NCI-H460 (cell line): ENCODE results near the gene SLIT3. TPM values are rescaled to one million over a fixed set of nuclear protein-coding genes. Genes with fewer than 3 reads are reported as not detected.
A peak's percentile ranks its signal among the peaks of the same experiment; 100 is the strongest.

ENCODE experiments used
- DNase-seq: peaks from one replicate; pipeline ENCODE4 v3.0.0-alpha.2; 2016; ENCODE audit warnings: low read depth; ENCODE audit errors: extremely low read depth
- polyA plus RNA-seq: library from polyadenylated mRNA; depleted of rRNA; stranded (reverse); fragments of >200 nt; gene quantifications from 2 replicates; pipeline ENCODE4 v1.2.3, GENCODE V29; 2014; cell fraction: nucleus; rRNA removed
- total RNA-seq: library from RNA; depleted of rRNA; stranded (reverse); fragments of >200 nt; shearing (Covaris generic); gene quantifications from 2 replicates; pipeline ENCODE4 v1.2.3, GENCODE V29; 2014; rRNA removed

SLIT3 gene
- not detected in 2 replicates for total RNA-seq
- polyA plus RNA-seq, result not detected in 2 replicates

GRCh38 chr5:169300468-169301385 is at the start of gene SLIT3:
Gene SLIT3, minus strand, starts transcription at chr5:169301139. Its CDS starts 430 bp downstream, at chr5:169300709.
- DNase-seq, result no peak

DNA sequence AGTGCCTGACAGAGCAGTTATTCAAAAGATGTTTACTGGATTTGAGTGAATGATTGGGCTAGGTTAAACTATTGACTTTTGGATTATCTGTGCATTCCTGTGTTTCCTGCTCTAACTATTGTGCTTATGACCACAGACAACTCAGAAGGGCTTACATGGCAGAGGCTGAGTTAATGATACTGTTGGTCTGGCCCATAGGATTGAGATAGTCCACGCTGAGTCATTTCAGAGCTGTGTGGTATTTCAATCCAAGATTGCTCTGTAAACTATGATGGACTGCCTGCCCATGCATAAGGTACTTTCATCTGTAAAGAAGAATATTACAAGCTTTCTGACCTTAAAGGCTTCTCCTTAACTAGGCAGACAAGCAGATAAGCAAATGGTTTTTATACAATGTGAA is 49.1 kb upstream of the SLIT3 start:
- no peak for DNase-seq

- DNase-seq, result no peak
Measured at GRCh38 chr5:169347786-169348185, 46.8 kb upstream of the SLIT3 start.

DNA sequence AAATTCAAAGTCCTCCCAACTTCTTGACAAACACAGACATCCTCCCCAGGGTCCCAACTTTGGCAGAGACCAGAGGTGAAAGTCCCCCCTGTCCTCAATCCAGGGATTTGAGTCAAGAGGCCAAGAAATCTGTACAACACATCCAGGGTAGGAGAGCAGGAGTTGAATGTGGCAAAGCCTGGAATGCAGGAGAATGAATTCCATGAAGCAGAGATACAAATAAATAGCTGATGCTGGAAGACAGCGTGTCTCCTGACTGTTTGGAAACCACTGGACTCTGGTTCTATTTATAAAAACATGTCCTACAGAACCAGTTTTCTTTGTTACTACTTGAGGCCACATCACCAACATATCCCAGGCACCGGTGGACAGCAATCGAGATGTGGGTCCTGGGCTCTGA is 43.7 kb upstream of the SLIT3 start:
- DNase-seq, result no peak

- no peak for DNase-seq
Measured at GRCh38 chr5:169343766-169344165, 42.8 kb upstream of the SLIT3 start.

DNA sequence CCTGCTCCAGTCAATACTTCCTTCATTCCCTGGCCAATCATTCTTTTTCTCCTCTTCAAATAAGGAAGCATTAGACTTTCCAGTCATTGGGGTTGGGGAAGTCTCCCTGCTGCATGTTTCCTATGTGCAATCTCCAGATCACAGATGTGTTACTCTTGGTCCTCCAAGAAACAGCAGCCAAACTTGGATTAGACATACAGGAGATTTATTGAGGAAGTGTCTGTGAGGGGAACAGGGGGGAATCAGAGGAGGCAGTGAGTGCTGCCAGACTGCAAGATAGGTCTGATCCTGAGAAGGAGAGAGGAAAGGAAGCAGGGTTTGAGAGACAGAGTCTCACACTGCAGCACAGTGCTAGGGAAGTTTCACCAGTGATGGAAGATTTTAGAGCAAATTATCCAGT is 40.6 kb upstream of the SLIT3 start:
- no peak for DNase-seq

DNA sequence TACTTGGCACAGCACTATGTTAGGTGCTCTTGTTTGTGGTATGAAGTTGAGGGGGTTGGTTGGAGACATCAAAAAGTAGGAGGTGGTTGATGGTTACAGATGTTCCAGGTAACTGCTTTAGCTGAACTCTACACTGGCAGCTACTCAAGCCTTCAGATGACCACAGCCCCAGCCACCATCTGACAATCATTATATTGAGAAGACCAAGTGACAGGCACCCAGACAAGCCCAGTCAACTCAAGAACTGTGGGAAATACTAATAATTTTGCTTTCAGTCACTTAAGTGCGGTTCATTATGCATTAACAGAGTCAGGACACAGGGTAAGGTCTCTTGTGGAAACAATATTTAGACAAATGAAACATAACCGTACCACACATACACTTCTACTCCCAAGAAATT is 38.9 kb upstream of the SLIT3 start:
- no peak for DNase-seq

GRCh38 chr5:169336242-169336641 is 35.3 kb upstream of the SLIT3 start:
- no peak for DNase-seq

DNA sequence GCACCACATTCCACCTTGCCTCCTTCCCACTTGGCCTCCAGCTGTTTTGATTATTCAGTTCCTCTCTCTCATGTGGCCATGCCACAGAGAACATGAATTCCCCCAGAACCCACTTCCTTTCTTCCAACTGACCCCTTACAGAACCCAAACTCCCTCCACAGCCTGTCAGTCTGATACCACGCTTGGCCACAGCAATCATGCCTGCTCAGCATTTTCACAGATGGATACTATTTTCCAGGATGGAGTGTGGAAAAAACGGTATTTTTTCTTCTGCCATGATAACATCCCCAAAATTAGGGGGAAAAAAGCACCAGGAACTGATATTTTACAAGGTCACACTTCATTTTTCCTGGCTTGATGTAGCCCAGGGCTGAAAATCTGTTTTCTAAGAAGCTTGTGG is 34.9 kb upstream of the SLIT3 start:
- DNase-seq, result no peak

GRCh38 chr5:169333518-169333917 is 32.6 kb upstream of the SLIT3 start:
- no peak for DNase-seq

DNA sequence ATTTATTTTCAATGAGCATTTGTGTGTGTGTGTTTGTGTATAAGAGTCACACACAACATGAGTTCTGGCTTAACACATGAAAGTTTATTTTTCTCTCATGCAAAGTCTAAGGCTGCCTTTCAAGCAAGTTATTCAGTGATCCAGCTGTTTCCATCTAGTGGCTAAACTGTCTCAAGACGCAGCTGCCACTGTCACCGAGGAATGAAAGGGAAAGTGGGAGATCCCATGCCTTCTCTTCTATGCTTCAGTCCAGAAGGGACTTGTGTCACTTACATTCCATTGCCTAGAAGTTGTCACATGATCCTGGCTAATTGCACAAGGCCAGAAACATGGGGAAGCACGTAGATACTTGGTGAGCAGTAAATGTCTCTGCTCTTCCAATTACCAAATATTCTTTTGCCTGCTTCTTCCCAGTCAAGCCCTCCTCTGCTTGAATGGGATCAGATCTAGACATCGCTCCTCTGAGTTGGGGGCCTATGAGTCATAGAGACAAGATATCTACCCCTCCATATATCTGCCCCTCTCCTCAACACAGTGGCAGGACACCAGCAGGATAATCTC is 30.4 kb upstream of the SLIT3 start:
- DNase-seq, result no peak

- no peak for DNase-seq
Measured at GRCh38 chr5:169328401-169328800, 27.5 kb upstream of the SLIT3 start.

DNA sequence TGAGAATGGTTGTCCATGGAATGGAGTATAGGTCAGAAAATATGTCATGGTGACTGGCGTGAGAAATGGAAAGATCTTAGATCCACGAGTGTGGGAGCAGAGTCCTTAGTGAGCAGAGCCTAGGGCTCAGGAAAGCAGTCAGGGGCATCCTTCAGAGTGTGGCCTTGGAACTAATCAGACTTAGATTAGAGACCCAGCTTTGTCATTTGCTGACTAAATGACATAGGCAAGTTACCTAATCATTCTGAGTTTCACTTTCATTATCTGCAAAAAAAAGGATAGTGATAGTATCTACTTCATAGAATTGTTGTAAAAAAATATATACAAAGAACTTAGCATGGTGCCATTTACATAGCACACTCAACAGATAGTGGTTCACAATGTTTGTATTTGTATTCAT is 24.3 kb upstream of the SLIT3 start:
- no peak for DNase-seq

DNA sequence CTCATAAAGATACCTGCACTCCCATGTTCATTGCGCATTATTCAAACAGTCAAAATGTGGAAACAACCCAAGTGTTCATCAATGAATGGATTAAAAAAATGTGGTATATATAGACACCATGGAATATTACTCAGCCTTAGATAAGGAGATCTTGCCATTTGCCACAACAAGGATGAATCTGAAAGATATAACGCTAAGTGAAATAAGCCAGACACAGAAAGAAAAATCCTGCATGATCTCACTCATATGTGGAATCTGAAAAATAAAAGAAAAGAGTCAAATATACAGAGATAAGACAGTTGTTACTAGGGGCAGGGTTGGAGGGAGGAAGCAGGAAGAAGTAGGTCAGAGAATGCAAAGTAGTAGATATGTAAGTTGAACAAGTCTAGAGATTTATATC is 17.6 kb upstream of the SLIT3 start:
- no peak for DNase-seq

DNA sequence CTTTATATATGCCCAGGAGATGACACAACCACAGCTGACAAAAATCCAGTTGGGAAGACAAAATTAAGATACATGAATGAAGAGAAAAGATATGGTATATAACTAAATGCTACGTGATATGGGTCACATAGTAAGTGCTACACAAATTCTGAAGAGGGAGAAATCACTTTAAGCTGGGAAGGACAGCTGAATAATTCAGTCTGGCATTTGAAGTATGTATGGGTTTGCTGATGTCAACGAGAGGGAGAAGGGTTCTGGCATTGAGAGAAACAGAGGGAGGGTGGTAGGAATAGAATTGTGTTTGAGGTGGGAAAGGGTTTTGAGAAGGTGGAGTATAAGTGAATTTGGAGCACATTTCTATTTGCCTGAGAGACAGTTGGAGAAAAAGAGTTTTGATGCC is 6.7 kb upstream of the SLIT3 start:
- no peak for DNase-seq

DNA sequence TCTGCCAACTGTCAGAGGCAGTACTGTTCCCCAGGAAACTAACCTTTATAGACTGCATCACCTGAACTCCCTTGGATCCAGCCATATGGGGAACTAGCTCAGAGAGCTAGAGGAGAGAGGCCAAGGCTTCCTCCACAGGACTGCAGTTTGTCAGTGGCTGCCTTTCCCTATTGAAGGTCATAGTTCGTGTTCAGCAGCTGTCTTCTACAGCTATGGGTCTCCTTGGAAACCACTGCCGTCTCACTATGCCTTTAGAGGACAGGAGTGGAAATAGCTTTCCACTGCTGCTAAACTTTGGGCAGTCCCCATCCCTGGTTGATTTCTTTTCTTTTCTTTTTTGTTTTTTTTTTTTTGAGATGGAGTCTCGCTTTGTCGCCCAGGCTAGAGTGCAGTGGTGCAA is 4.4 kb upstream of the SLIT3 start:
- DNase-seq, result no peak

DNA sequence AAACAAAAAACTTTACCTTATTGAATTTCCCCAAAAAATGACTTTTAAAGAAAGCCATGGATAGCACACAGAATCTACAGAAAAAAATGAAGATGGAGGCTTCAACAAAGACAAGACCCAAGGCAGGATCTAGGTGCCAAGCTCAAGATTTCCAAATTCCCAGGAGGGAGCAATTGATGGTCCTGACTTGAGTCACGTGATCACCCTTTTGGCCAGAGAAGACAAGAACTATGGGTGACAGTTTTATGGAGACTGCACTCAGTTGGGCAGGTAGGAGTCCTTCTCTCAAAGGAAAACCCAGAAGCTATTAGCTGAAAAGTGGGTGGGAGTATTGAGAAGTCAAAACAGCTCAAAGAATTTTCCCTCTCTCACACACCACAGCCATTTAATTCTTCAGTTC is 3.2 kb upstream of the SLIT3 start:
- no peak for DNase-seq

- no peak for DNase-seq
Measured at GRCh38 chr5:169303119-169303515, 2.2 kb upstream of the SLIT3 start.

- DNase-seq, result peak; percentile 63
Measured at GRCh38 chr5:169302491-169303118, 1.7 kb upstream of the SLIT3 start.

DNA sequence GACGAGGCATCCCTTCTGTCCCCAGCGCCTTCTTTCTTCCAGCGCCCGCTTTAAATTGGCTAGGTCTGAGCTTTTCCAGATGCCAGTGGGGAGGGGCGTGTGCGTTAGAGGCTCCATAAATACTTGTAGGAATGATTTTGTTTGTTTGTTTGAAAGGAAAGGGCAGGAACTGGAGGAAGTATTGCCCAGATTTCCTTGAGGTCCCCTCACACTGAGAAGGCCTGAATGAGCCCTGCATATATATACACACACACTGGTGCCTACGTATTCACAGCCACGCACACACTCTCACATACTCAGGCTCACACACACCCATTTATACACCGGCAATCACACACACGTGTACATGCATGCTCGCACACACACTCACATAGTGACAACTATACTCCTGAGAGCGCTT is 1.0 kb upstream of the SLIT3 start:
- no peak for DNase-seq

DNA sequence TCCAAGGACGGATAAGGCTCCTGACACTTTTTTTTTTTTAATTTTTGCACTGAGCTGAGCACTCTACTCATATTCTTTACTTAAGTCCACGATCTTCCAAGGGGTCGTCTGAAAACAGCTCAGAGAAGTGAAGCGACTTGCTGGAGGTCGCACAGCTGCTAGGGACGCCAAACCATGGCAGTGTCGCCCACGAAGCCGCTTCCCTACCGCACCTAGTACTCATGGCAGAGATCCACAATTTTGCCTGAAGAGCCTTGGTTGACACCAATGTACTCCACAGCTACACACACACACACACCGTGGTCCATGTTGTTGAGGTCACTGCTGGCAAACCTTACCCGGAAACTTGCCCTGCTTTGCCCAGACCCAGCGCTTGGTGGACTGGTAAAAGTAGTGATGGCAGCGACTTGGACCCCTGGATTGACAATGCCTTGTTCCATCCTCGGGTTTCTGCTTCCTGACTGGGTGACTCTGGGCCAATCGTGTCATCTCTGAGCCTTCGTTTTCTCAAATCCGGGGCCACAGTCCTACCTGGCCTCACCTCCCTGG is 521 bp upstream of the SLIT3 start:
- no peak for DNase-seq
